ENCODE results near the gene IGFBP6. TPM values are rescaled to one million over a fixed set of nuclear protein-coding genes. Genes with fewer than 3 reads are reported as not detected.

The IGFBP6 gene
- total RNA-seq, 3 donors from 2014 or later (not counting 1 experiment from before 2014, with no cell fraction given) = 0.61 TPM; not detected in 2

DNA sequence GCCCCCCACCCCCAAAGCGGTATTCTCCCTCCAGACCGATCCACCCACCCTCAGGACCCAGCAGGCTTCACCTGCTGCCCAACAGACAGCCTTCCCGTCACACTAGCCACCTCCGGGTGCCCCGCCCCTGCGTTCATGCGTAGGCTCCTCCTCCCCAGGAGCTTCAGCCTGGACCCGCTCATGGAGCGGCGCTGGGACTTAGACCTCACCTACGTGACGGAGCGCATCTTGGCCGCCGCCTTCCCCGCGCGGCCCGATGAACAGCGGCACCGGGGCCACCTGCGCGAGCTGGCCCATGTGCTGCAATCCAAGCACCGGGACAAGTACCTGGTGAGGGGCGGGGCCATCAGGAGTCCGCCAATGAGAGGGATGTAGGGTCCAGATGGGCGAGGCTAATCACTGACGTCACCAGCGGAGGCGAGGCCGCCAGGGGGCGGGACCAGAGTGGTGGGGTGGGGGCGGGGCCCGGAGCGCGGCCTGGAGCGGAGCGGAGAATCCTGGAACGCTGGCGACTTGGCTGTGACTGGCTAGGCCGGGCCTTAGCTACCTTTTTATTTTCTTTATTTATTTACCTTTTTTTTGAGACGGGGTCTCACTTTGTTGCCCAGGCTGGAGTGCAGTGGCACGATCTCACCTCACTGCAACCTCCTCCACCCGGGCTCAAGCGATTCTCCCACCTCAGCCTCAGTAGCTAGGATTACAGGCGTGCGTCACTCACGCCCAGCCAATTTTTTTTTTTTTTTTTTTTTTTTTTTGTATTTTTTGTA, 43.2 kb upstream of the IGFBP6 start:
- no peak for TF ChIP-seq CTCF (IDR thresholded peaks at IDR 0.05)
- peak; percentile 86 to 98 for DNase-seq
- H3K4me3 Mint-ChIP-seq = peak overlapping the region; percentile 94
- peak overlapping the region; percentile 18 for H3K27ac ChIP-seq (ENCODE audit: low read length)
- peak overlapping the region; percentile 95 for H3K4me3 ChIP-seq (ENCODE audit: low read length)
- WGBS (ENCODE audit: insufficient coverage) = 3% methylated on average over 47 of the region's 48 CpGs
- H3K9me3 Mint-ChIP-seq = no peaks in the 10 kb centered on the region
- ATAC-seq = peak; percentile 96 to 97 (median 96)
- H3K27me3 Mint-ChIP-seq (ENCODE audit: low read depth in 2 of 2) = no peaks in the 10 kb centered on the region
- H3K27me3 ChIP-seq (ENCODE audit: control insufficient read depth, insufficient read depth, low read length) = no peaks in the 10 kb centered on the region
- H3K9me3 ChIP-seq (ENCODE audit: control insufficient read depth, insufficient read depth, low read length) = no peaks in the 10 kb centered on the region
- H3K27ac Mint-ChIP-seq = peak overlapping the region; percentile 80 to 93
- H3K36me3 ChIP-seq (ENCODE audit: control insufficient read depth, insufficient read depth, low read length) = no peaks in the 10 kb centered on the region
- peaks cover 26% of the 10 kb centered on the region for H3K4me1 ChIP-seq (ENCODE audit: control insufficient read depth, insufficient read depth, low read length)
- H3K4me1 Mint-ChIP-seq = peaks cover 18 to 21% of the 10 kb centered on the region in 2 donors
- no peaks in the 10 kb centered on the region for H3K36me3 Mint-ChIP-seq
- intact Hi-C loops (cut with micrococcal nuclease) = no loop called here

GRCh38 chr12:53055471-53056266, 41.8 kb upstream of the IGFBP6 start:
- no peak for TF ChIP-seq CTCF (IDR thresholded peaks at IDR 0.05)
- no peaks in the 10 kb centered on the region for H3K36me3 ChIP-seq (ENCODE audit: control insufficient read depth, insufficient read depth, low read length)
- intact Hi-C loops (cut with micrococcal nuclease) = no loop called here
- peak overlapping the region; percentile 5 to 70 for H3K27ac Mint-ChIP-seq
- peaks cover 18 to 21% of the 10 kb centered on the region in 2 donors for H3K4me1 Mint-ChIP-seq
- peak overlapping the region; percentile 77 for H3K4me3 Mint-ChIP-seq
- ATAC-seq = no peak
- H3K4me3 ChIP-seq (ENCODE audit: low read length) = no peak overlapping the region
- WGBS (ENCODE audit: insufficient coverage) = 74% methylated on average over 15 of the region's 15 CpGs
- no peak for DNase-seq
- H3K9me3 ChIP-seq (ENCODE audit: control insufficient read depth, insufficient read depth, low read length) = no peaks in the 10 kb centered on the region
- H3K27me3 ChIP-seq (ENCODE audit: control insufficient read depth, insufficient read depth, low read length) = no peaks in the 10 kb centered on the region
- peaks cover 26% of the 10 kb centered on the region for H3K4me1 ChIP-seq (ENCODE audit: control insufficient read depth, insufficient read depth, low read length)
- no peaks in the 10 kb centered on the region for H3K9me3 Mint-ChIP-seq
- peaks cover 0 to 2% of the 10 kb centered on the region in 2 donors for H3K27me3 Mint-ChIP-seq (ENCODE audit: low read depth in 2 of 2)
- H3K27ac ChIP-seq (ENCODE audit: low read length) = no peak overlapping the region
- H3K36me3 Mint-ChIP-seq = no peaks in the 10 kb centered on the region

DNA sequence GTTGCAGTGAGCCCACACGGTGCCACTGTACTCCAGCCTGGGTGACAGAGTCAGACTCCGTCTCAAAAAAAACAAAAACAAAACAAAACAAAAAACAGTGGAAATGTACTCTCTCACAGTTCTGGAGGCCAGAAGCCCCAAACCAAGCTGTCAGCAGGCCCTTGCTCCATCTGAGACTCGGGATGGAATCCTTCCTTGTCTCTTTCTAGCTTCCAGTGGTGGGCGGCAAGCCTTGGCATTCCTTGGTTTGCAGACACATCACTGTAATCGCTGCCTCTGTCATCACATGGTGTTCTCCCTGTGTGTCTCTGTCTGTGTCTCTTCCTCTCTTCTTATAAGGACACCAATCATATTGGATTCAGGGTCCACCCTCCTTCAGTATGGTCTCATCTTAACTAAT, 41.2 kb upstream of the IGFBP6 start:
- WGBS (ENCODE audit: insufficient coverage) = 77% methylated on average over 5 of the region's 5 CpGs
- no peaks in the 10 kb centered on the region for H3K9me3 Mint-ChIP-seq
- DNase-seq (no peak), ATAC-seq (no peak)
- H3K27ac ChIP-seq (ENCODE audit: low read length) = no peak overlapping the region
- peaks cover 18 to 21% of the 10 kb centered on the region in 2 donors for H3K4me1 Mint-ChIP-seq
- H3K36me3 ChIP-seq (ENCODE audit: control insufficient read depth, insufficient read depth, low read length) = no peaks in the 10 kb centered on the region
- H3K27me3 ChIP-seq (ENCODE audit: control insufficient read depth, insufficient read depth, low read length) = no peaks in the 10 kb centered on the region
- no peak overlapping the region for H3K27ac Mint-ChIP-seq
- peaks cover 0 to 2% of the 10 kb centered on the region in 2 donors for H3K27me3 Mint-ChIP-seq (ENCODE audit: low read depth in 2 of 2)
- H3K4me3 ChIP-seq (ENCODE audit: low read length) = no peak overlapping the region
- peak overlapping the region; percentile 52 for H3K4me3 Mint-ChIP-seq
- TF ChIP-seq CTCF (IDR thresholded peaks at IDR 0.05) = no peak
- intact Hi-C loops (cut with micrococcal nuclease) = no loop called here
- peaks cover 26% of the 10 kb centered on the region for H3K4me1 ChIP-seq (ENCODE audit: control insufficient read depth, insufficient read depth, low read length)
- no peaks in the 10 kb centered on the region for H3K9me3 ChIP-seq (ENCODE audit: control insufficient read depth, insufficient read depth, low read length)
- no peaks in the 10 kb centered on the region for H3K36me3 Mint-ChIP-seq
